Transverse colon (tissue), 4 donors: ENCODE data around the gene FRAS1. TPM values are rescaled to one million over a fixed set of nuclear protein-coding genes. Genes with fewer than 3 reads are reported as not detected.

Experiments used
- DNase-seq: peaks from one replicate; pipeline ENCODE4 v3.0.0-alpha.2; 2019
- H3K27ac ChIP-seq, 4 donors: fragments of 200-600 bp; sonication (generic); 2 replicates each; pipeline ENCODE4 v1.5.1; 2016 to 2018; ENCODE audit warnings: inconsistent platforms in 4 of 4
- H3K27me3 ChIP-seq: fragments of 200-600 bp; sonication (generic); 2 replicates; pipeline ENCODE4 v1.5.1; 2017; ENCODE audit warnings: inconsistent platforms
- H3K36me3 ChIP-seq, 4 donors: fragments of 200-600 bp; sonication (generic); 2 replicates each; pipeline ENCODE4 v1.5.1; 2017 to 2019; ENCODE audit warnings: inconsistent platforms in 4 of 4
- H3K4me1 ChIP-seq, 4 donors: fragments of 200-600 bp; sonication (generic); 2 replicates each; pipeline ENCODE4 v1.5.1; 2017 to 2020; ENCODE audit warnings: inconsistent platforms in 4 of 4
- H3K4me3 ChIP-seq, 4 donors: fragments of 200-600 bp; sonication (generic); 1 replicate in 1 of 4; 2 replicates in 3 of 4; pipeline versions ENCODE4 v1.5.1 to v1.6.1; 2017 to 2019; ENCODE audit warnings: inconsistent platforms in 4 of 4
- H3K9me3 ChIP-seq, 2 donors: fragments of 200-600 bp; sonication (generic); 2 replicates each; pipeline ENCODE4 v1.5.1; 2017 to 2019; ENCODE audit warnings: inconsistent platforms in 2 of 2
- EP300 ChIP-seq: sonication (generic); formaldehyde crosslinking; IDR thresholded peaks from one replicate; pipeline ENCODE4 v1.6.1; 2017; ENCODE audit warnings: antibody characterized with exemption, low read depth
- POLR2A ChIP-seq: fragments of 450-650 bp; IDR thresholded peaks from one replicate; pipeline ENCODE4 v1.6.1; 2016; ENCODE audit warnings: antibody characterized with exemption, mild to moderate bottlenecking, moderate library complexity
- POLR2AphosphoS5 ChIP-seq, 3 donors: sonication (generic); formaldehyde crosslinking; IDR thresholded peaks; one replicate each; pipeline ENCODE4 v1.6.1; 2016; ENCODE audit warnings: antibody characterized with exemption in 3 of 3
- WGBS, 2 donors: methylation state at CpG; one replicate each; pipeline ENCODE4 v1.1.5; 2018; ENCODE audit warnings: low coverage in 1 of 2; 5-methylcytosine and 5-hydroxymethylcytosine counted together
- in situ Hi-C, 4 donors: fragments of 200-750 bp; cut with MboI; loops; one replicate each; pipeline versions ENCODE4 v1.15.0 to v1.15.1; 2017; ENCODE audit warnings: low sequenced_read_pairs in 3 of 4, low pct_ligation_motif_present in 1 of 4, low pct_unique_long_range_greater_than_20kb in 1 of 4
- intact Hi-C: fragments of 100-400 bp; cut with DNase I; formaldehyde crosslinking; loops from one replicate; pipeline ENCODE4 v1.15.1; 2023; ENCODE audit warnings: low total_unique reads
- total RNA-seq, 4 donors: library from RNA; depleted of rRNA; stranded (reverse); fragments of >200 nt; gene quantifications; one replicate each; pipeline ENCODE4 v1.1.0, GENCODE V29; 2016
- TF ChIP-seq, protein P1 (sequence below), 5 experiments: fragments of 200-600 bp in 3 of 5; fragments of 450-650 bp in 2 of 5; sonication (generic) in 3 of 5; IDR thresholded peaks; 1 replicate in 2 of 5; 2 replicates in 3 of 5; pipeline ENCODE4 v1.5.1; 2016 to 2017; ENCODE audit warnings: antibody characterized with exemption in 5 of 5, inconsistent platforms in 3 of 5, mild to moderate bottlenecking in 2 of 5, moderate library complexity in 1 of 5

FRAS1 gene
- total RNA-seq, 4 donors from 2014 or later, result 1.8 to 9.7 (median 3.1) TPM

DNA sequence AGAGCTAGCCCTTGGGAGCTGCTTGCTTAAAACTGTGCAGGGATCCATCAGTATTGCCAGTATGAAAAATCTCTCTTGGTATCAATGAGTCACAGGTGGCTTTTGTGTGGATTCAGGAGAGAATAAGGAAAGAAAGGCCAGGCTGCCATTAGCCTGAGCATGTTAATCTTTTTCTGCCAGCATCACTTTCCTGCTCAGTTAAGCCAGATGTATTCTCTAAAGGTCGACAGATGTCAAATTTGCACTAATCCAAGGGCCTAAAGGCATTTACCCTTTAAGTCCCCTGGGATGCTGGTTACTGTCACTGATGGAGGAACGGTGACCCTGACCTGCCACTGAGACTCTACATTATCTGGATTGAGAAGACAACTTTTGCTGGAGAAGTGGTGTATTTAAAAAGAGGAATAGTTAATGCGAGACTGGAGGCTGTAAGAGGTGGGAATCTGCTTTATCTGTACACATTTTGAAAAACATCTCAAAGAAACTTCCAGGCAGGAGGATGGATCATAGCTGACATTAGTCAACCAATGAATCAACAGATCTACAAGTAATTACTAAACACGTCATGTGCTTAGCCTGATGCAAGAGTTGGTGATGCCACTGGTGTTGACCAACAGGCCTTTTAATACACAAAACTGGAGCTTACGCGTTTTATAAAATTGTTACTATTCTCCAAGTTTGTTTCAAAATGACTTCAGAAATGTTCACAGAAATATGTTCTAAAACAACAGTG, 253.1 kb downstream of the FRAS1 start:
- TF ChIP-seq POLR2AphosphoS5 (IDR thresholded peaks at IDR 0.05) (no peak), EP300 (no peak), POLR2A (no peak)
- TF ChIP-seq, protein P1, sequence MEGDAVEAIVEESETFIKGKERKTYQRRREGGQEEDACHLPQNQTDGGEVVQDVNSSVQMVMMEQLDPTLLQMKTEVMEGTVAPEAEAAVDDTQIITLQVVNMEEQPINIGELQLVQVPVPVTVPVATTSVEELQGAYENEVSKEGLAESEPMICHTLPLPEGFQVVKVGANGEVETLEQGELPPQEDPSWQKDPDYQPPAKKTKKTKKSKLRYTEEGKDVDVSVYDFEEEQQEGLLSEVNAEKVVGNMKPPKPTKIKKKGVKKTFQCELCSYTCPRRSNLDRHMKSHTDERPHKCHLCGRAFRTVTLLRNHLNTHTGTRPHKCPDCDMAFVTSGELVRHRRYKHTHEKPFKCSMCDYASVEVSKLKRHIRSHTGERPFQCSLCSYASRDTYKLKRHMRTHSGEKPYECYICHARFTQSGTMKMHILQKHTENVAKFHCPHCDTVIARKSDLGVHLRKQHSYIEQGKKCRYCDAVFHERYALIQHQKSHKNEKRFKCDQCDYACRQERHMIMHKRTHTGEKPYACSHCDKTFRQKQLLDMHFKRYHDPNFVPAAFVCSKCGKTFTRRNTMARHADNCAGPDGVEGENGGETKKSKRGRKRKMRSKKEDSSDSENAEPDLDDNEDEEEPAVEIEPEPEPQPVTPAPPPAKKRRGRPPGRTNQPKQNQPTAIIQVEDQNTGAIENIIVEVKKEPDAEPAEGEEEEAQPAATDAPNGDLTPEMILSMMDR (IDR thresholded peaks at IDR 0.05), result no peak
- intact Hi-C loops, result no loop called here
- H3K27ac ChIP-seq, result no peak overlapping the region
- no peaks in the 10 kb centered on the region for H3K9me3 ChIP-seq
- no peaks in the 10 kb centered on the region for H3K36me3 ChIP-seq
- H3K27me3 ChIP-seq, result no peaks in the 10 kb centered on the region
- in situ Hi-C loops, result no loop called here
- no peaks in the 10 kb centered on the region for H3K4me1 ChIP-seq
- no peak for DNase-seq
- WGBS, 2 donors, result 77 to 87% methylated on average over 5 to 6 of the region's 6 CpGs
- no peak overlapping the region for H3K4me3 ChIP-seq

DNA sequence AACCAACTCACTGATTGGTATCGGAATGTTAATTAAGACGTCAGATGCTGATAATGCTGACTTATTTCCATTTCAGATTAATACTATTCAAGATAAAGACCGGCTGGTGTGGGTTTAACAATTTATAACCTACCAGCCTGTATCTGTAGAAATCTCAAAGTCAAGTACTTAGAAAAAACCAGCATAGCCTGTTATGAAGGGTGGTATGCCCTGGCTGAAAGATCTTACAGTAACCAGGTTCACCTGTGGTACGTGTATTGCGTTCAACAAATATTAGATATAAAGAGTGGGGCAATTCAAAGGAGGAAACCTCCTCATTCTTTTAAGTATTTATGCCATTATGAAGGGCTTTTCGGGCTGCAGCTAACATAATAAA, 253.6 kb downstream of the FRAS1 start:
- Histone ChIP-seq H3K27me3 (no peaks in the 10 kb centered on the region), H3K27ac (no peak overlapping the region), H3K4me3 (no peak overlapping the region), H3K9me3 (no peaks in the 10 kb centered on the region), H3K36me3 (no peaks in the 10 kb centered on the region), H3K4me1 (no peaks in the 10 kb centered on the region)
- in situ Hi-C loops, result no loop called here
- WGBS, 2 donors, result 80 to 81% methylated on average over 5 to 6 of the region's 6 CpGs
- intact Hi-C loops, result no loop called here
- TF ChIP-seq, protein P1 (IDR thresholded peaks at IDR 0.05), result no peak
- TF ChIP-seq POLR2AphosphoS5 (IDR thresholded peaks at IDR 0.05), result no peak
- TF ChIP-seq EP300, result no peak
- no peak for TF ChIP-seq POLR2A
- DNase-seq, result no peak

DNA sequence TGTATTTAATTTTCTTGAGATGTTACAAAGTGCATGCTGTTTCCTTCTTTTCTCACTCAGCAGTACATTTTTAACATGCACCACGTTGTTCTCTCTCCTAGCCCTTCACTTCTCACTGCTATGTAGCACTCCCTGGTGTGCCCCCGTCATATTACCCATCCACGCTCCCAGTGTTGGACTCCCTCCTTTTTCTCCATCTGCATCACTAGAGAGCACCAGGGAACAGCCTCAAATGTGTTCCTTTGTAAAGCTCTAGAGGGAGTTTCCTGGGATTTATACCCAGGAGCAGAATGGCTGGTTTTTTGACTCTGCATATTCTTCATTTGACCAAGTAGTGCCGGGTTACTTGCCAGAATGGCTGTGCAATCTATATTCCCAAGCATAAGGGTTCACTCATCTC, 254.2 kb downstream of the FRAS1 start:
- H3K36me3 ChIP-seq, result no peaks in the 10 kb centered on the region
- H3K9me3 ChIP-seq, result no peaks in the 10 kb centered on the region
- intact Hi-C loops (no loop called here), in situ Hi-C loops (no loop called here)
- TF ChIP-seq EP300 (no peak), POLR2AphosphoS5 (IDR thresholded peaks at IDR 0.05) (no peak), POLR2A (no peak)
- TF ChIP-seq, protein P1 (IDR thresholded peaks at IDR 0.05), result no peak
- H3K4me3 ChIP-seq, result no peak overlapping the region
- H3K4me1 ChIP-seq, result no peaks in the 10 kb centered on the region
- no peak overlapping the region for H3K27ac ChIP-seq
- no peaks in the 10 kb centered on the region for H3K27me3 ChIP-seq
- 73 to 82% methylated on average over 4 of the region's 4 CpGs for WGBS, 2 donors
- no peak for DNase-seq

DNA sequence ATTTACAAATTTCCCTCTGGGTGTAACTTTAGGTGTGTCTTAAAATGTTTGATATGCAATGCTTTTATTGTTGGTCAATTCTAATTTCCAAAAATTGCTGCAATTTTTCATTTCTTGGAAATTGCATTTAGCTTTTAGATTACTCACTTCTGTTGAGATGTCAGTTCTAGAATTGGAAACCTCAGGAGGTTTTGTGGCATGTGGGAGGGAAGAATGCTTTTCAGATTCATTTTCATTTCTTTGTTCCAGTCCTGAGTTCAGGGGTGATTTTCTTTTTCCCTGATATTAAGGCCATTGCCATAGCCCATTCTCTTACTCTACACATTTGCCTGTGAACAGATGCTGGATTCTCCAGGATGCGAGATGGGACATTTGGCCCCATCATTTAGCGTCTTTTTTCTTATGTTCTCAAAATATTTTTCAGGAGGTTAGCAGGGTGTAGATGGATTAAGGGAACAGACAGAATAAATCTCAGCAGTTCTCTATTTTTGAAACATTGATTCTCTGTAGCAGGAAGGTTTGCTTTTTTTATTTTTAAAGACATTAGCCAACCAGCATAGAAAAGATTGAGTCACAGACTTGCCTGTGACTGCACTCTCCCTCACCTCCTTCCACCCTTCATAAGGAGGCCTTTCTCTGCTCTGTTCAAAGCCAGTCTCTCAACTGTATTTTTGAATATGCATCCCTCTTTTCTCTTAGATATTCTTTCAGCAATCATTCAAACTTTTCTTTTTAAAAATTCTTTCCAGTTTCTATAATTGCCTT, 256.0 kb downstream of the FRAS1 start:
- Histone ChIP-seq H3K27ac (no peak overlapping the region), H3K36me3 (no peaks in the 10 kb centered on the region), H3K4me1 (no peaks in the 10 kb centered on the region), H3K9me3 (no peaks in the 10 kb centered on the region), H3K27me3 (no peaks in the 10 kb centered on the region), H3K4me3 (no peak overlapping the region)
- in situ Hi-C loops (no loop called here), intact Hi-C loops (no loop called here)
- 89 to 94% methylated on average over 2 of the region's 2 CpGs for WGBS, 2 donors
- no peak for DNase-seq
- TF ChIP-seq, protein P1 (IDR thresholded peaks at IDR 0.05), result no peak
- no peak for TF ChIP-seq POLR2A
- no peak for TF ChIP-seq POLR2AphosphoS5 (IDR thresholded peaks at IDR 0.05)
- no peak for TF ChIP-seq EP300
